UCSD-AML1 (cell line): ENCODE data around the gene OR1L4.

Experiments used
- DNase-seq: peaks from one replicate; lab custom pipeline; 2025; ENCODE audit not compliant: unreplicated experiment; lab: John Stamatoyannopoulos, UW

OR1L4 gene, protein sequence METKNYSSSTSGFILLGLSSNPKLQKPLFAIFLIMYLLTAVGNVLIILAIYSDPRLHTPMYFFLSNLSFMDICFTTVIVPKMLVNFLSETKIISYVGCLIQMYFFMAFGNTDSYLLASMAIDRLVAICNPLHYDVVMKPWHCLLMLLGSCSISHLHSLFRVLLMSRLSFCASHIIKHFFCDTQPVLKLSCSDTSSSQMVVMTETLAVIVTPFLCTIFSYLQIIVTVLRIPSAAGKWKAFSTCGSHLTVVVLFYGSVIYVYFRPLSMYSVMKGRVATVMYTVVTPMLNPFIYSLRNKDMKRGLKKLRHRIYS

DNA sequence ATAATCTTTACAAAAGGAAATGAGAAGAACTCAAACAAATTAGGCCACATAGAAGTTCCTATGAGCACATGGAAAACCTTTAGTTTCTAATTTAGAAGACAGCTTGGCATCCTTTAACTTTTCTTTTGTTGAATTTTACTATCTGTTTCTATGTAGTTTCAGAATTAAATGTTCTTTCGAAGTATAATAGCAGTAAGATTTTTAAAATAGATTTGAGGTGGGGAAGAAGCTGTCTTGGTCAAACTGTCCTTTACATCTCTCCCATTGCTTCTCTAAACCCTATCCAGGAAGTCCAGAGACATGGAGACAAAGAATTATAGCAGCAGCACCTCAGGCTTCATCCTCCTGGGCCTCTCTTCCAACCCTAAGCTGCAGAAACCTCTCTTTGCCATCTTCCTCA is at the start of gene OR1L4:
TSS of gene OR1L4 (plus strand) at position 301 of the 400 bp plus-strand sequence. CDS start at position 301, 0 bp downstream.
- DNase-seq = no peak

DNA sequence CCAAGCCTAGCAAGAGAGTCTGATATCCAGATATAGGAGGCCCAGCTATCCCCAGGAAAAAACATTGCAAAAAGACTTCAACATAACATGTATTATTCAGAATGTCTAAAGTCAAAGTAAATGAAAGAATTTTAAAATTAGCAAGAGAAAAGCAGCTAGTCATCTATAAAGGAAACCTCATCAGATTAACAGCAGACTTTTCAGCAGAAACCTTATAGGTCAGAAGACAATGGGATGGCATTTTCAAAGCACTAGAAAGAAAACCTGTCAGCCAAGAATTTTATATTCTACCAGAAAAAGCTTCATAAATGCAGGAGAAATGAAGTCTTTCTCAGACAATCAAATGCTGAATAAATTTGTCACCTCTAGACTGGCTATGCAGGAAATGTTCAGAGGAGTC is 38.9 kb upstream of the OR1L4 start:
- DNase-seq = no peak

DNA sequence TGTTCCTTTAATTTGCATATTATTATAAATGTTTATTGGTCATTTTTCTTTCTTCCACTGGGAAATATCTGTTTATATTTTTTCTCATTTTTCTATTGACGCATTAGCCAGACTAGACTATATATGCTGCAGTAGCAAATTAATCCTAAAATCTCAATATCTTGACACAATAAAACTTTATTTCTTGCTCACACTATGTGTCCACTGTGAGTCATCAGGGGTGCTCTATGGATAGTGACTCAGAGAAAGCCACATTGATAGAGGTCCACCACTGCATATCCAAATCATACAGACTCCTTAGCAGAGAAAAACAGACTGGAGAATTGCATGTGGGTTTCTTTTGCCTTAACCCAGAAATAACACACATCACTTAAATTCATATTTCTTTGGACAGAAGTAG is 28.1 kb upstream of the OR1L4 start:
- no peak for DNase-seq

DNA sequence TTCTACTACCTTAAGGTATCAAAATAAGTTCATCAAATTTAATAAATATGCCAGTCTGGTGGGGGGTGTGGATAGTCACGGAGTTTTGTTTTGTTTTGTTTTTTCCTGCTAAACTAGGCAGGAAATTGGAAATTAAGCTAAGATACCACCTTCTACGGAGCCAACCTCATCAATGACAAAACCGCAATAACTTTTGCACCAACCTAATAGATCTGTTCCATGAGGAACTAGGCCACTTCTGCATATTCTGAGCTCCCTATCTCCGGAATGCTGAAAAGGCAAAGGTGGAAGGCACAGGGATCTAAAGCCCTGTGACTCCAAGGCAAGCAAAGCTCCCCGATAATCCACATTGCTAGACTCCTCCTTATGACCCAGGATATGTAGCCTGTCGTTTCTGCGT is 5.8 kb upstream of the OR1L4 start:
- DNase-seq = no peak

DNA sequence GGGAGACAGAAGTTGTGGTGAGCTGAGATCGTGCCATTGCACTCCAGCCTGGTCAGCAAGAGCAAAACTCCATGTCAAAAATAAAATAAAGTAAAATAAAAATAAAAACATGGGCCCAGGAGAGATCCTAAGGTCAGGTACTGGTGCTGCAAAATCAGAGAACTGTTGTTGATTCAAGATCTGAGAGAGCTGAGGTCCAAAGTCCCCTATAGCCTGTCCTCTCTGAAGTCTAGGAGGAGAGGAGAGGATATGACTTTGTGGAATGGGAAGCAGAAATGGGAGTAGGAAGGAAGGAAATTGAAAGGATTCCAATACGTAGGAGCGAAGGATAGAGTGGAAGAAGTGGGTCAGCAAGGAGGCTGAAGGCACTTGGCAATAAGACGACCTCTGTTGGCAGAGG is 4.6 kb upstream of the OR1L4 start:
- DNase-seq = no peak

DNA sequence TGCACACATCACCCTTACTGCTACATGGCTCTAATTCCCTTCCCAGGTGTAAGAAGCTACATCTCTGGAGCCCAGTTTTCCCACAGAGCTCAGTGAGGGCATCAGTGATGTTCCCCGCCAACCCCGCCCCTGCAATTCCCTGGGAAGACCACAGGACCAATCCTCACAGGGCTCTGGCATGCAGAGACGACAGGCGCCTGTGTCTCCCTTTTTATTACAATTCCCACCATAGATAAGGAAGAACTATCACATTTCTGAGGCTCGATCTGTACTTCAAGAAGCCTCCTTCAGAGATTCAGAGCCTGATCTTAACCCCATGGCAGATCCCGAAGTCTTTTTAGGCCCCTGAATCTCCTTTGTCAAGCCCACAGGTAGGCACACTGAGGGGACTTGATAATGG is 18.2 kb downstream of the OR1L4 start, which contains the start of gene OR1L6:
TSS of gene OR1L6 (plus strand) at position 301 of the 400 bp plus-strand sequence. CDS start 7,545 bp downstream, outside the sequence.
- no peak for DNase-seq

DNA sequence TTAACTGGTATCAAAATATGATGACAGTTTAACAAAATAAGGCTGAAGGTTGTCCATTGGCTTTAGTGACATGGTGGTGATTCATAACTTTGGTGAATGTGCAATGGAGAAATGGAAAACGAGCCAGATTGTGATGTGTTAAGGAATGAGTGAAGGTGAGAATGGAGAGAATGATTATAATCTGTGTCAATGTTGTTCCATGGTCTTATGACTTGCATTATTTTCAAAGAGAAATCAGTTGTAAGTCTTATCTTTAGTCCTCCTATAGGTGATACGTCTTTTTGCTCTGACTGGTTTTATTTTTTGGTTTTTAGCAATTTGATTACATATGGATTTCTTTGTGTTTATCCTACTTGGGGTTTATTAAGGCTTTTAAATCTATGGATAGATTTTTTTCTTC is 31.0 kb downstream of the OR1L4 start:
- no peak for DNase-seq

DNA sequence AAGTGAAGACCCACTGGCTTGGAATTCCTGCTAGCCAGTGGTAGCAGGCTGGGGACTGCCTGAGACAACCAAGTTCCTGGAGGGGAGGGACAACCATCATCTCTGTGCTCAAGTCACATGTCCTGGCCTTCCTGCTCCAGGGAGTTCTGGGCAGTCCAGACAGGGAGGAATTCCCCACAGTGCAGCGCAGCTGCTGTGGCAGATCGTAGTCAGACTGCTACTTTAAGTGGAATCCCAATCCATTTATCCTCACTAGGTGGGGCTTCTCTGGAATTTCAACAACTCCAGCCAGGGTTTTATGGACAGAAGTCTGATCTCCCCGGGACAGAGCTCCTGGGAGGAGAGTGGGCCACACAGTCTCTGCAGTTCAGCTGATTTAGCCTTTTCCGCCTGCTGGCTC is 44.0 kb downstream of the OR1L4 start:
- no peak for DNase-seq
